GM18861 (cell line): Measurements from ENCODE around the gene TAAR8.
"Not testable (repeated sequence)": the region's sequence is repeated elsewhere in the genome, so short reads cannot be mapped to it uniquely, and the experiment has no call there.

ENCODE experiments used
- ATAC-seq: cut with Tn5 transposase; IDR thresholded peaks from one replicate; pipeline ENCODE4 v1.9.1; 2021; ENCODE audit not compliant: unreplicated experiment

The TAAR8 gene

GRCh38 chr6:132537977-132538376 lies 14.5 kb upstream of the TAAR8 start, which contains the start of gene TAAR9:
TSS of gene TAAR9 (plus strand) at chr6:132538277. CDS start at chr6:132538290, 13 bp downstream.
- ATAC-seq: no peak

GRCh38 chr6:132544826-132545225 lies 7.6 kb upstream of the TAAR8 start:
- ATAC-seq: no peak

- no peak for ATAC-seq
These were observed 3.6 kb upstream of the TAAR8 start for GRCh38 chr6:132548746-132549463.

GRCh38 chr6:132551214-132551613 lies 1.3 kb upstream of the TAAR8 start:
- ATAC-seq: no peak

- ATAC-seq: not testable (repeated sequence)
These were observed 7.6 kb downstream of the TAAR8 start for GRCh38 chr6:132560087-132560486.

GRCh38 chr6:132566404-132566803 lies 13.9 kb downstream of the TAAR8 start:
- ATAC-seq: no peak

- no peak for ATAC-seq
These were observed 15.1 kb downstream of the TAAR8 start for GRCh38 chr6:132567566-132567965.

- ATAC-seq: no peak
These were observed 16.1 kb downstream of the TAAR8 start for GRCh38 chr6:132568611-132569010.

- ATAC-seq: no peak
These were observed 16.7 kb downstream of the TAAR8 start for GRCh38 chr6:132569170-132569569.

GRCh38 chr6:132570221-132570777 lies 17.8 kb downstream of the TAAR8 start, which contains the start of gene TAAR6:
TSS of gene TAAR6 (plus strand) at chr6:132570322. CDS start at chr6:132570322, 0 bp downstream.
- ATAC-seq: no peak

GRCh38 chr6:132571774-132572173 lies 19.3 kb downstream of the TAAR8 start:
- ATAC-seq: no peak

GRCh38 chr6:132584698-132585097 lies 32.2 kb downstream of the TAAR8 start:
- no peak for ATAC-seq

- ATAC-seq: no peak
These were observed 35.0 kb downstream of the TAAR8 start for GRCh38 chr6:132587424-132587823.

- no peak for ATAC-seq
These were observed 37.0 kb downstream of the TAAR8 start, which contains the start of gene TAAR5 for GRCh38 chr6:132589454-132589853. TSS of gene TAAR5 (minus strand) at chr6:132589741. CDS start at chr6:132589686, 55 bp downstream.

GRCh38 chr6:132590362-132590761 lies 37.9 kb downstream of the TAAR8 start:
- no peak for ATAC-seq

- ATAC-seq: no peak
These were observed 40.4 kb downstream of the TAAR8 start for GRCh38 chr6:132592855-132593254.

GRCh38 chr6:132596201-132596600 lies 43.7 kb downstream of the TAAR8 start:
- ATAC-seq: no peak

GRCh38 chr6:132598473-132598872 lies 46.0 kb downstream of the TAAR8 start:
- ATAC-seq: no peak

GRCh38 chr6:132600900-132601299 lies 48.4 kb downstream of the TAAR8 start:
- ATAC-seq: not testable (repeated sequence)
